HG02610 (cell line): Measurements from ENCODE around the gene DENND5A.

Experiments used
- ATAC-seq: cut with Tn5 transposase; IDR thresholded peaks from one replicate; pipeline ENCODE4 v1.9.1; 2021; ENCODE audit warnings: mild to moderate bottlenecking, moderate library complexity; ENCODE audit not compliant: unreplicated experiment

DENND5A gene

GRCh38 chr11:9265211-9266131 lies at the start of gene DENND5A:
Gene DENND5A (minus strand): TSS chr11:9265350. CDS start chr11:9265069, 281 bp downstream.
- ATAC-seq, result peak; percentile 47

GRCh38 chr11:9314291-9315077 lies 49.3 kb upstream of the DENND5A start, which contains the start of gene TMEM41B:
Gene TMEM41B (minus strand): TSS chr11:9314593. CDS start chr11:9314441, 152 bp downstream.
- ATAC-seq, result peak; percentile 97

- peak; percentile 4 for ATAC-seq
Observed at GRCh38 chr11:9313648-9314290, 48.6 kb upstream of the DENND5A start.

- no peak for ATAC-seq
Observed at GRCh38 chr11:9310485-9311090, 45.4 kb upstream of the DENND5A start.

GRCh38 chr11:9304178-9304577 lies 39.0 kb upstream of the DENND5A start:
- ATAC-seq, result no peak

- ATAC-seq, result no peak
Observed at GRCh38 chr11:9302448-9302847, 37.3 kb upstream of the DENND5A start.

- ATAC-seq, result no peak
Observed at GRCh38 chr11:9301720-9302119, 36.6 kb upstream of the DENND5A start.

- no peak for ATAC-seq
Observed at GRCh38 chr11:9293646-9294045, 28.5 kb upstream of the DENND5A start.

- ATAC-seq, result no peak
Observed at GRCh38 chr11:9285850-9286587, 20.9 kb upstream of the DENND5A start.

- peak; percentile 93 for ATAC-seq
Observed at GRCh38 chr11:9280655-9281301, 15.6 kb upstream of the DENND5A start.

GRCh38 chr11:9277176-9277575 lies 12.0 kb upstream of the DENND5A start:
- ATAC-seq, result no peak

GRCh38 chr11:9276571-9276970 lies 11.4 kb upstream of the DENND5A start:
- ATAC-seq, result no peak

- no peak for ATAC-seq
Observed at GRCh38 chr11:9274499-9275258, 9.5 kb upstream of the DENND5A start.

- ATAC-seq, result no peak
Observed at GRCh38 chr11:9273376-9274336, 8.5 kb upstream of the DENND5A start.

- no peak for ATAC-seq
Observed at GRCh38 chr11:9269492-9270013, 4.4 kb upstream of the DENND5A start.

- ATAC-seq, result no peak
Observed at GRCh38 chr11:9267680-9268079, 2.5 kb upstream of the DENND5A start.

GRCh38 chr11:9266926-9267325 lies 1.8 kb upstream of the DENND5A start:
- ATAC-seq, result no peak
